Suprapubic skin (tissue), 4 donors: ENCODE measurements around the gene FBXO17.

Source experiments
- CTCF ChIP-seq, 2 donors: fragments of 200-600 bp in 1 of 2; fragments of 450-650 bp in 1 of 2; sonication (generic) in 1 of 2; IDR thresholded peaks; one replicate each; pipeline ENCODE4 v1.5.1; 2016 to 2019; ENCODE audit warnings: antibody characterized with exemption in 2 of 2, mild to moderate bottlenecking in 1 of 2, moderate library complexity in 1 of 2
- EP300 ChIP-seq: sonication (generic); formaldehyde crosslinking; IDR thresholded peaks from one replicate; pipeline ENCODE4 v1.6.1; 2017; ENCODE audit warnings: antibody characterized with exemption
- POLR2A ChIP-seq, 2 donors: fragments of 450-650 bp; IDR thresholded peaks; one replicate each; pipeline ENCODE4 v1.6.1; 2017; ENCODE audit warnings: antibody characterized with exemption in 2 of 2, mild to moderate bottlenecking in 2 of 2, moderate library complexity in 2 of 2
- POLR2AphosphoS5 ChIP-seq, 3 donors: sonication (generic); formaldehyde crosslinking; IDR thresholded peaks; one replicate each; pipeline ENCODE4 v1.6.1; 2017; ENCODE audit warnings: antibody characterized with exemption in 3 of 3

- no peak for TF ChIP-seq POLR2AphosphoS5 (IDR thresholded peaks at IDR 0.05)
- TF ChIP-seq POLR2A (IDR thresholded peaks at IDR 0.05), result no peak
- TF ChIP-seq CTCF (IDR thresholded peaks at IDR 0.05), result no peak
- TF ChIP-seq EP300, result no peak
Measured at GRCh38 chr19:38933544-38933943, 42.0 kb downstream of the FBXO17 start.
